ENCODE results near the gene C19orf25. TPM values are rescaled to one million over a fixed set of nuclear protein-coding genes. Genes with fewer than 3 reads are reported as not detected.

C19orf25 gene
- total and polyA plus RNA-seq, 2 of the 13 experiments (the other 11 are each of a cell fraction or from before 2014, with no cell fraction given), result 14.2 to 32.4 TPM

GRCh38 chr19:1490311-1491113 lies 11.5 kb upstream of the C19orf25 start, which contains the start of gene PCSK4:
Gene PCSK4 (minus strand): TSS chr19:1490350. CDS start chr19:1490346, 4 bp downstream.
- intact Hi-C loops (cut with micrococcal nuclease; ENCODE audit: unreplicated experiment), result no loop called here
- ATAC-seq (peak; percentile 83), DNase-seq (ENCODE audit: low spot score) (peak; percentile 95), FAIRE-seq (peak; percentile 93)
- Histone ChIP-seq H4K20me1 (ENCODE audit: insufficient read depth, low read length) (no peaks in the 10 kb centered on the region), H3K27me3 (ENCODE audit: control insufficient read depth in 1 of 2, insufficient read depth in 2 of 2, low read length in 2 of 2) (no peaks in the 10 kb centered on the region), H3K9ac (ENCODE audit: insufficient read depth, low read depth, low read length) (peak within 1 kb of the TSS; percentile 77), H3K27ac (ENCODE audit: extremely low read length, insufficient read depth, low read length) (peak within 1 kb of the TSS; percentile 68), H3K4me2 (ENCODE audit: low read depth, low read length) (peak within 1 kb of the TSS; percentile 94), H3K79me2 (ENCODE audit: insufficient read depth, low read length) (peaks cover 6% of the 10 kb centered on the region), H2AFZ (ENCODE audit: low read length) (peak within 1 kb of the TSS; percentile 79), H3K9me3 (ENCODE audit: low read length) (no peaks in the 10 kb centered on the region), H3K4me3 (replicated peaks in 1 of 3; ENCODE audit: insufficient read depth in 1 of 3, low read depth in 2 of 3, low read length in 3 of 3) (peak within 1 kb of the TSS; percentile 72 to 85 (median 77)), H3K4me1 (ENCODE audit: insufficient read depth, low read length) (peaks cover 46% of the 10 kb centered on the region), H3K36me3 (replicated peaks in 1 of 2; ENCODE audit: control insufficient read depth in 1 of 2, insufficient read depth in 2 of 2, low read length in 2 of 2) (no peaks in the 10 kb centered on the region)
- CTCF ChIA-PET (ENCODE audit: low intra/inter-chr PET ratio, low total read pairs), result no interaction called here
- POLR2A ChIA-PET, result interaction anchor here (0.6 to 3.6 kb wide), 13 partner anchors 9 to 366 kb away, joined by 3 to 34 read pairs (median 4); partner anchors contain the start of gene CIRBP
- 1% methylated on average over 31 of the region's 74 CpGs for WGBS (ENCODE audit: low lambda C conversion rate)
- BruUV-seq (replicated peaks), result no TSS peak
- in situ Hi-C loops (cut with HindIII; ENCODE audit: extremely low pct_ligation_motif_present, low pct_unique_long_range_greater_than_20kb), result no loop called here
- TF ChIP-seq ZNF251 (CRISPR knock-in tag; IDR thresholded peaks at IDR 0.05), result no peak
- no peak for TF ChIP-seq DMAP1 (CRISPR knock-in tag; IDR thresholded peaks at IDR 0.05)
- TF ChIP-seq ZNF605 (CRISPR knock-in tag; IDR thresholded peaks at IDR 0.05), result peak; percentile 81; the same call in 1 of the 2 replicates
- TF ChIP-seq ARID4A (CRISPR knock-in tag; IDR thresholded peaks at IDR 0.05; ENCODE audit: borderline replicate concordance), result peak; percentile 89
- TF ChIP-seq ZNF362 (CRISPR knock-in tag; IDR thresholded peaks at IDR 0.05; ENCODE audit: borderline replicate concordance), result no peak
- TF ChIP-seq ZBTB10 (CRISPR knock-in tag; IDR thresholded peaks at IDR 0.05; ENCODE audit: borderline replicate concordance), result no peak
- TF ChIP-seq MEF2D (CRISPR knock-in tag; IDR thresholded peaks at IDR 0.05), result peak; percentile 21; the same call in 1 of the 2 replicates
- TF ChIP-seq ZNF101 (CRISPR knock-in tag; IDR thresholded peaks at IDR 0.05; ENCODE audit: borderline replicate concordance, low read depth), result no peak
- TF ChIP-seq ZNF512B (CRISPR knock-in tag; IDR thresholded peaks at IDR 0.05; ENCODE audit: borderline replicate concordance), result no peak
